ENCODE measurements around the gene GP5.

Gene GP5

GRCh38 chr3:194354315-194354714 lies 44.8 kb downstream of the GP5 start:
- TF ChIP-seq CTCF (IDR thresholded peaks at IDR 0.05; ENCODE audit: insufficient read depth, low read depth, low read length, missing control alignments), result no peak
- DNase-seq (ENCODE audit: low read depth), result no peak
- H3K4me3 ChIP-seq (ENCODE audit: low read depth, low read length), result no peak overlapping the region

GRCh38 chr3:194352667-194353246 lies 46.3 kb downstream of the GP5 start:
- no peak for TF ChIP-seq CTCF (IDR thresholded peaks at IDR 0.05; ENCODE audit: insufficient read depth, low read depth, low read length, missing control alignments)
- DNase-seq (ENCODE audit: low read depth), result no peak
- no peak overlapping the region for H3K4me3 ChIP-seq (ENCODE audit: low read depth, low read length)

GRCh38 chr3:194351952-194352536 lies 47.0 kb downstream of the GP5 start:
- no peak for TF ChIP-seq CTCF (IDR thresholded peaks at IDR 0.05; ENCODE audit: insufficient read depth, low read depth, low read length, missing control alignments)
- H3K4me3 ChIP-seq (ENCODE audit: low read depth, low read length), result no peak overlapping the region
- no peak for DNase-seq (ENCODE audit: low read depth)

- TF ChIP-seq CTCF (IDR thresholded peaks at IDR 0.05; ENCODE audit: insufficient read depth, low read depth, low read length, missing control alignments), result no peak
- no peak within 1 kb of the TSS for H3K4me3 ChIP-seq (ENCODE audit: low read depth, low read length)
- no peak for DNase-seq (ENCODE audit: low read depth)
Measured at GRCh38 chr3:194351080-194351672, 47.9 kb downstream of the GP5 start, which contains the start of gene CPN2. Gene CPN2 (minus strand): TSS chr3:194351328. CDS start chr3:194342702, 8,626 bp downstream.

GRCh38 chr3:194350726-194351071 lies 48.4 kb downstream of the GP5 start:
- no peak overlapping the region for H3K4me3 ChIP-seq (ENCODE audit: low read depth, low read length)
- no peak for DNase-seq (ENCODE audit: low read depth)
- TF ChIP-seq CTCF (IDR thresholded peaks at IDR 0.05; ENCODE audit: insufficient read depth, low read depth, low read length, missing control alignments), result no peak

- no peak overlapping the region for H3K4me3 ChIP-seq (ENCODE audit: low read depth, low read length)
- TF ChIP-seq CTCF (IDR thresholded peaks at IDR 0.05; ENCODE audit: insufficient read depth, low read depth, low read length, missing control alignments), result no peak
- DNase-seq (ENCODE audit: low read depth), result no peak
Measured at GRCh38 chr3:194348354-194348753, 50.7 kb downstream of the GP5 start.
